ENCODE data around the gene PSMC4. TPM values are rescaled to one million over a fixed set of nuclear protein-coding genes. Genes with fewer than 3 reads are reported as not detected.

PSMC4 gene
- total RNA-seq, 1 donor from 2014 or later = 101 TPM

DNA sequence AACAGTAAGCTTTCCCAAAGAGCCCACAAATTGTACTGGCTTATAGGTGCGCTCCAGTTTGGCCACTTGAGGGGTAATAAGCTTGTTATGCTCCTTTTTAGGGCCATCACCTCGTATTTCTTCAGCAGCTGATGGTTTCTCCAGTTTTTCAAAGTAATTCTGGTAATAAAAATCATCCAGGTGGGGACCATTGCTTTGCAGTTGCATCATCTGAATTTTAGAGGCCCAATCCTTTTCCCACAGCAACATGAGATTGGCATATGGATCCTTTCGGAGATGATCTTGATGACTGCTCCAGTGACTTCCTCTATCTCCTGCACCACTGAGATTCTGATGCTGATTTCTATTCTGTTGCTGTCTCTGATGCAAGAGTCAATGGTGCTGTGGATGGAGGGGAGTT, 53.0 kb downstream of the PSMC4 start:
- peaks cover 9% of the 10 kb centered on the region for H3K27me3 Mint-ChIP-seq (ENCODE audit: unreplicated experiment)
- no peaks in the 10 kb centered on the region for H3K4me1 Mint-ChIP-seq (ENCODE audit: unreplicated experiment)
- no peak for DNase-seq (ENCODE audit: low spot score)
- peaks cover 23% of the 10 kb centered on the region for H3K9me3 Mint-ChIP-seq (ENCODE audit: unreplicated experiment)
- peaks cover 35% of the 10 kb centered on the region for H3K36me3 Mint-ChIP-seq (ENCODE audit: low read depth, unreplicated experiment)
- TF ChIP-seq, protein P1, sequence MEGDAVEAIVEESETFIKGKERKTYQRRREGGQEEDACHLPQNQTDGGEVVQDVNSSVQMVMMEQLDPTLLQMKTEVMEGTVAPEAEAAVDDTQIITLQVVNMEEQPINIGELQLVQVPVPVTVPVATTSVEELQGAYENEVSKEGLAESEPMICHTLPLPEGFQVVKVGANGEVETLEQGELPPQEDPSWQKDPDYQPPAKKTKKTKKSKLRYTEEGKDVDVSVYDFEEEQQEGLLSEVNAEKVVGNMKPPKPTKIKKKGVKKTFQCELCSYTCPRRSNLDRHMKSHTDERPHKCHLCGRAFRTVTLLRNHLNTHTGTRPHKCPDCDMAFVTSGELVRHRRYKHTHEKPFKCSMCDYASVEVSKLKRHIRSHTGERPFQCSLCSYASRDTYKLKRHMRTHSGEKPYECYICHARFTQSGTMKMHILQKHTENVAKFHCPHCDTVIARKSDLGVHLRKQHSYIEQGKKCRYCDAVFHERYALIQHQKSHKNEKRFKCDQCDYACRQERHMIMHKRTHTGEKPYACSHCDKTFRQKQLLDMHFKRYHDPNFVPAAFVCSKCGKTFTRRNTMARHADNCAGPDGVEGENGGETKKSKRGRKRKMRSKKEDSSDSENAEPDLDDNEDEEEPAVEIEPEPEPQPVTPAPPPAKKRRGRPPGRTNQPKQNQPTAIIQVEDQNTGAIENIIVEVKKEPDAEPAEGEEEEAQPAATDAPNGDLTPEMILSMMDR (IDR thresholded peaks at IDR 0.05; ENCODE audit: unreplicated experiment) = no peak
- H3K27ac Mint-ChIP-seq (ENCODE audit: unreplicated experiment) = no peak overlapping the region
- no peak overlapping the region for H3K4me3 Mint-ChIP-seq (ENCODE audit: unreplicated experiment)

DNA sequence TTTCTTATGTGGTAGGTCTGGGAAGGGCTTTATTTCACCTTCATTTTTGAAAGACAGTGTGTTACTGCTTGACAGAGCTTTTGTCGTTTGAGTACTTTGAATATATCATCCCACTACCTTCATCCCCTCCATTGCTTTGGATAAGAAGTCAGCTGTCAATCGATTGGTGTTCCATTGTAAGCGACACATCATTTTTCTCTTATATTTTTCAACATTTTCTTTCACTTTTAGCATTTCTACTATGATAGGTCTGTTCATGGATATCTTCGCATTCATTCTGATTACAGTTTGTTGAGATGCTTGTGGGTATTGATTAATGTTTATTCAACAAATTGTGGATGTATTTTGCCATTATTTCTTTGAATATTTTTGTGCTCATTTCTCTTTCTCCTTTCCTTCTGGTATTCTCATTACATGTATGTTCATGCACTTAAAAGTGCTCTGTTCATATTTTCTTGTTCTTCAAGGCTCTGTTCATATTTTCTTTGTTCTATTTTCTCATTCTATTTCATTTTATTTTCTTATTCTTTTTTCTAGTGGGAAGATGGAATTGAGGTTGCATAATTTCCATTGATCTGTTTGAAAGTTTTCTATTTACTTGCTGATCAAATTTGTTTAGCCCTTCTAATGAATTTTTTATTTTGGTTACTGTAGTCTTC, 55.1 kb downstream of the PSMC4 start:
- DNase-seq (ENCODE audit: low spot score) = no peak
- H3K4me1 Mint-ChIP-seq (ENCODE audit: unreplicated experiment) = no peaks in the 10 kb centered on the region
- peaks cover 9% of the 10 kb centered on the region for H3K27me3 Mint-ChIP-seq (ENCODE audit: unreplicated experiment)
- TF ChIP-seq, protein P1 (IDR thresholded peaks at IDR 0.05; ENCODE audit: unreplicated experiment) = no peak
- H3K36me3 Mint-ChIP-seq (ENCODE audit: low read depth, unreplicated experiment) = peaks cover 44% of the 10 kb centered on the region
- no peak overlapping the region for H3K4me3 Mint-ChIP-seq (ENCODE audit: unreplicated experiment)
- no peak overlapping the region for H3K27ac Mint-ChIP-seq (ENCODE audit: unreplicated experiment)
- H3K9me3 Mint-ChIP-seq (ENCODE audit: unreplicated experiment) = peaks cover 27% of the 10 kb centered on the region

DNA sequence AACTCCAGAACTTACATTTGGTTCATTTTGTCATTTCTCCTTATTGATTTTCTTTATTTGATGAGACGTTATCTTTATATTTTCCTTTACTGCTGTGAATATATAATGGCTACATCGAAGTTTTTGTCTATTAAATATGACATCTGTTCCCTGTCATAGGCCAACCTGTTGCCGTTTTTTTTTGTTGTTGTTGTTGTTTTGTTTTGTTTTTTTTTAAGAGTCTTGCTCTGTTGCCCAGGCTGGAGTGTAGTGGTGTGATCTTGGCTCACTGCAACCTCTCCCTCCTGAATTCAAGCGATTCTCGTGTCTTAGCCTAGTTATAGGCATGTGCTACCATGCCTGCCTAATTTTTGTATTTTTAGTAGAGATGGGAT, 55.6 kb downstream of the PSMC4 start:
- TF ChIP-seq, protein P1 (IDR thresholded peaks at IDR 0.05; ENCODE audit: unreplicated experiment) = no peak
- Mint-ChIP-seq H3K27me3 (ENCODE audit: unreplicated experiment) (peaks cover 9% of the 10 kb centered on the region), H3K27ac (ENCODE audit: unreplicated experiment) (no peak overlapping the region), H3K4me3 (ENCODE audit: unreplicated experiment) (no peak overlapping the region), H3K36me3 (ENCODE audit: low read depth, unreplicated experiment) (peaks cover 45% of the 10 kb centered on the region), H3K4me1 (ENCODE audit: unreplicated experiment) (no peaks in the 10 kb centered on the region), H3K9me3 (ENCODE audit: unreplicated experiment) (peaks cover 28% of the 10 kb centered on the region)
- DNase-seq (ENCODE audit: low spot score) = no peak

Other genes with a start within 250 kb of the PSMC4 start
- gene CLC, start 233.1 kb upstream of the PSMC4 start, total RNA-seq (ENCODE audit: unreplicated experiment) = not detected
- gene LEUTX, start 192.3 kb upstream of the PSMC4 start, total RNA-seq (ENCODE audit: unreplicated experiment) = not detected
- 29.5 TPM for gene DYRK1B, start 137.0 kb upstream of the PSMC4 start, total RNA-seq (ENCODE audit: unreplicated experiment)
- 271 TPM for gene FBL, start 124.8 kb upstream of the PSMC4 start, total RNA-seq (ENCODE audit: unreplicated experiment)
- 1.8 TPM for gene FCGBP, start 36.5 kb upstream of the PSMC4 start, total RNA-seq (ENCODE audit: unreplicated experiment)
- 4.0 TPM for gene ZNF546, start 25.9 kb downstream of the PSMC4 start, total RNA-seq (ENCODE audit: unreplicated experiment)
- gene ZNF780B, start 85.1 kb downstream of the PSMC4 start, total RNA-seq (ENCODE audit: unreplicated experiment) = 22.6 TPM
- 19.4 TPM for gene ZNF780A, start 119.8 kb downstream of the PSMC4 start, total RNA-seq (ENCODE audit: unreplicated experiment)
- gene MAP3K10, start 220.3 kb downstream of the PSMC4 start, total RNA-seq (ENCODE audit: unreplicated experiment) = 20.6 TPM
- 1.1 TPM for gene TTC9B, start 247.2 kb downstream of the PSMC4 start, total RNA-seq (ENCODE audit: unreplicated experiment)